ENCODE measurements around the gene CACHD1. TPM values are rescaled to one million over a fixed set of nuclear protein-coding genes. Genes with fewer than 3 reads are reported as not detected.

CACHD1 gene
- total RNA-seq, 1 donor from 2014 or later, result 32.0 TPM

- TF ChIP-seq CTCF (IDR thresholded peaks at IDR 0.05), result no peak
- intact Hi-C loops (cut with DNase I), result no loop called here
- H3K27me3 ChIP-seq (ENCODE audit: low read depth), result no peaks in the 10 kb centered on the region
- no peaks in the 10 kb centered on the region for H3K9me3 ChIP-seq
- no peak overlapping the region for H3K4me3 ChIP-seq
- ATAC-seq (no peak), DNase-seq (no peak)
- H3K27ac ChIP-seq, result no peak overlapping the region
- H3K4me1 ChIP-seq, result no peaks in the 10 kb centered on the region
- no peaks in the 10 kb centered on the region for H3K36me3 ChIP-seq
Measured at GRCh38 chr1:64440183-64440826, 29.6 kb upstream of the CACHD1 start.

GRCh38 chr1:64451440-64451839, 18.5 kb upstream of the CACHD1 start:
- no peak overlapping the region for H3K27ac ChIP-seq
- TF ChIP-seq CTCF (IDR thresholded peaks at IDR 0.05), result no peak
- H3K27me3 ChIP-seq (ENCODE audit: low read depth), result peaks cover 7% of the 10 kb centered on the region
- no peaks in the 10 kb centered on the region for H3K36me3 ChIP-seq
- intact Hi-C loops (cut with DNase I), result no loop called here
- DNase-seq (no peak), ATAC-seq (no peak)
- H3K4me1 ChIP-seq, result no peaks in the 10 kb centered on the region
- no peaks in the 10 kb centered on the region for H3K9me3 ChIP-seq
- H3K4me3 ChIP-seq, result no peak overlapping the region

GRCh38 chr1:64453688-64454087, 16.2 kb upstream of the CACHD1 start:
- no peak overlapping the region for H3K27ac ChIP-seq
- DNase-seq, result no peak
- no peaks in the 10 kb centered on the region for H3K4me1 ChIP-seq
- peaks cover 3% of the 10 kb centered on the region for H3K27me3 ChIP-seq (ENCODE audit: low read depth)
- no peak overlapping the region for H3K4me3 ChIP-seq
- H3K36me3 ChIP-seq, result no peaks in the 10 kb centered on the region
- TF ChIP-seq CTCF (IDR thresholded peaks at IDR 0.05), result no peak
- ATAC-seq, result no peak
- intact Hi-C loops (cut with DNase I), result no loop called here
- H3K9me3 ChIP-seq, result no peaks in the 10 kb centered on the region

- Histone ChIP-seq H3K36me3 (no peaks in the 10 kb centered on the region), H3K27ac (no peak overlapping the region), H3K9me3 (no peaks in the 10 kb centered on the region), H3K4me3 (no peak overlapping the region), H3K27me3 (ENCODE audit: low read depth) (no peaks in the 10 kb centered on the region), H3K4me1 (no peaks in the 10 kb centered on the region)
- ATAC-seq (no peak), DNase-seq (no peak)
- no peak for TF ChIP-seq CTCF (IDR thresholded peaks at IDR 0.05)
- intact Hi-C loops (cut with DNase I), result no loop called here
Measured at GRCh38 chr1:64458915-64459314, 11.0 kb upstream of the CACHD1 start.

GRCh38 chr1:64459743-64460142, 10.2 kb upstream of the CACHD1 start:
- ATAC-seq, result no peak
- H3K36me3 ChIP-seq, result no peaks in the 10 kb centered on the region
- H3K27me3 ChIP-seq (ENCODE audit: low read depth), result no peaks in the 10 kb centered on the region
- no peak overlapping the region for H3K27ac ChIP-seq
- DNase-seq, result no peak
- intact Hi-C loops (cut with DNase I), result no loop called here
- H3K4me3 ChIP-seq, result no peak overlapping the region
- TF ChIP-seq CTCF (IDR thresholded peaks at IDR 0.05), result no peak
- H3K4me1 ChIP-seq, result no peaks in the 10 kb centered on the region
- no peaks in the 10 kb centered on the region for H3K9me3 ChIP-seq
